GM21360 (cell line): ENCODE measurements around the gene ARHGAP10.
"Not testable (repeated sequence)": the region's sequence is repeated elsewhere in the genome, so short reads cannot be mapped to it uniquely, and the experiment has no call there.

Experiments
- ATAC-seq: cut with Tn5 transposase; IDR thresholded peaks from one replicate; pipeline ENCODE4 v1.9.1; 2021; ENCODE audit warnings: mild to moderate bottlenecking, moderate library complexity; ENCODE audit not compliant: unreplicated experiment

ARHGAP10 gene

GRCh38 chr4:147791865-147792264 lies 60.0 kb downstream of the ARHGAP10 start:
- ATAC-seq = no peak

DNA sequence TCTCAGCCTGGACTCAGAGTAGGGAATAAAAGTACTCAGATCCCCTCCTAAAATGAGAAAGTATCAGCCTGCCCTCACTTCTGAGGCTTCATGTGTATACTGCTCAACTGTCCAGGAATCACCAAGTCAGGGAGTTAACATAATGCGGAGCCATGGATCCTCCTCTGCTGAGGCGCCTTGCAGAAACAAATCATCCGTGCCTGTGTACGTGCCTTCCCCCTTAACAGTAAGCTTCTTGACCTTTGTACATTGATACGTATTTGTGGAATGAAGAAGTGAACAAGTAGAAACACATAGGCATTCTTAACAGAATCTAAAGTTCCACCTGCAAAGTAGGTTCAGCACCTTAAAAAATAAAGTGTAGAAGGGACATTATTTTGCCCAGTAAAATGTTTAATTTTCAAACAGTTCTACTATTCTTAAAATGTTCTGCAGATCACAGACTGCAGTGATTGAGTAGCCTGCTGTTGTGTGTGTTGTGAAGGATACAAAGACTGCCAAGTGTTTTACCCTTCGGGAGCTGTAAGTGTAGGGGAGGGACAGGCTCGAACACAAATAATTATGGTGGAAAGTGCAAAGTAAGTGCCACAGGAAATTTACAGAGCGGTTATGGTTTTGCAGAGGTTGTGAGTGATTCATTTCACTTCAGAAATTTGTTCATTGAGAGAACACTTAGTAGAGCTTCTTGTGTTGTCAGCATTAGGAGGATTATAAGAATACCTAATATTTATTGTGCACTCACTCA lies 61.9 kb downstream of the ARHGAP10 start:
- no peak for ATAC-seq

DNA sequence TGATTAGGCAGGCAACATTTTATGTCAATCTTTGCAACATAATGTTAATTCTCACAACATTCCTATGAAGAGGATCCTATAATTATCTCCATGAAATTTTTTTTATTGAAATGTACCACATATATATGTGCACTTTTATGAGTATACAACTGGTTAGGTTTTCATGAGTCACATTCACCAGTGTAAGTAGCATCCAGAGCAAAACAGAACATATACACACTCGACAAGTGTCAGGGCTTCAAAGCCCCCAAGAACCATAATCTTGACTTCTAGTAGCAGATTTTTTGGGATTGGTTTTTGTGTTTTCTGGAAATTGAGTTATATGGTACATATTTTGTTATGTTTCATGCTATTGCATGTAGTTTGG lies 62.4 kb downstream of the ARHGAP10 start:
- ATAC-seq = no peak

DNA sequence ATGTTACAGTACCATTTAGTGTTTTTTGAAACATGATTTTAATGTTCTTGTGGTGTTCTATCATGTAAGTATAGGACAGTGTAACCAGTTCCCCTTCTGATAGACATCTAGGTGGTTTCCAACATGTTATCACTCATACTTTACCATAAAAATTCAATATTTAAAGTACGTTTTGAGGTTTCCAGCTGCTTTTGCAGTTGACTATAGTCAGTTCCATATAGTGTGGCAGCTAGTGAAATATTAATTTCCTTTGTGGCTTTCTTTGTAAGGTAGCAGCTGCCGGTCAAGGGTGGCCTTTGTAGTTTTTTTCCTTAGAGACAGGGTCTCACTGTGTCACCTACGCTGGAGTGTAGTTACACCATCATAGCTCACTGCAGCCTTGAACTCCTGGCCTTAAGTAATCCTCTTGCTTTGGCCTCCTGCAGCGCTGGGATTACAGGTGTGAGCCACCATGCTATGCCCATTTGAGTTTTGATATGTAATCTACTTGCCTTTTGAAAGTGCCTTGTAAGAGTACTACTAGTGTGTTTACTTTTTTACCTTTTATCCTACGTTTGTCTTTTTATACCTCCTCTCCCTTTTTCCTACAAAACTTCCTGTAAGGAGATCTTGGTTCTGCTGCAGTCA lies 63.0 kb downstream of the ARHGAP10 start:
- ATAC-seq = peak; percentile 45

GRCh38 chr4:147799057-147799456 lies 67.2 kb downstream of the ARHGAP10 start:
- not testable (repeated sequence) for ATAC-seq

DNA sequence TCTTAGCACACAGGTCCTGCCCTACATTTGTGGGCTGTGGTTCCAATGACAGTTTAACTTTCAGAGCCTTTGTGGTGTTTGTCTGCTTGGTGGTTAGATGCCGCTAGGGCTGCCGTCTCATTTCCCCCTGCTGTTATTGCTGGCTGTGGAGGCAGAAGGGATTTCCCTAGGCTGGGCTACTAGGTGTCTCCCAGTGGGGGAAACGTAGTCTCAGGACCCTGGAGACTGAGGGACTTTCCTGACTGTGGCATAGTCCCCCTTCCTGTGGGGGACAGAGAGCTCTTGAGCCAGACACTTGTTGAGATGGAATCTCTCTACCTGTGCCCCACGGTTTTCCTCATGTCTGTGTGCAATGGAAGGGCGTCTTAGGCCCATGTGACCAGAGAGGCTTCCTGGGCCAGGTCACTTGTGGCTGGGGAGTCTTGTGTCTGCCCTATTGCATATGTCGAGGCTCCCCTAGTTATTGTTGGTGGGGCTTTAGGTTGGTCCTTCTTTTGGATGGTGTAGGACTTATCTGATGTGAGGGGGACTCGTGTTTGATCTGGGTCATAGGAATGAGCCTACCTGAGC lies 68.2 kb downstream of the ARHGAP10 start:
- peak; percentile 98 for ATAC-seq

GRCh38 chr4:147801820-147802219 lies 69.9 kb downstream of the ARHGAP10 start:
- ATAC-seq = no peak

GRCh38 chr4:147802346-147802745 lies 70.5 kb downstream of the ARHGAP10 start:
- ATAC-seq = no peak

GRCh38 chr4:147805946-147806345 lies 74.1 kb downstream of the ARHGAP10 start:
- ATAC-seq = no peak

DNA sequence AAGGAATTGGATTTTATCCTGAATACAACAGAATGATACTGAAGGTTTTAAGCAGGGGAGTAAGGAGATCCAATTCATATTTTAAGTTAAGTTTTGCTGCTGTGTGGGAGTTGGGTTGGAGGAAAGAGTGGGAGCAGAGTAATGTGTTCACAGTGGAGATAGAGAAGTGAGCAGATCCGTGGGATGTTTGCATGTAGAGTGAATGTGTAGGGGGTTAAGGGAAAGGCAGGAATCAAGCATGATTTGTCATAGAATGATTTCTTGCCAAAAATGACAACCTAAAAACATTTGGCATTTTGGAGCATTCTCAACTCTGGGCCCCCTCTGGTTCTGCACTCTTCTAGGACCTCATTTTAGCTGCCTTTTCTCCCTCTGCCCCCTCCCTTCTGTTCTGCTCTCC lies 76.6 kb downstream of the ARHGAP10 start:
- no peak for ATAC-seq

- ATAC-seq = no peak
Observed at GRCh38 chr4:147809211-147809610, 77.3 kb downstream of the ARHGAP10 start.

GRCh38 chr4:147811878-147812277 lies 80.0 kb downstream of the ARHGAP10 start:
- ATAC-seq = no peak

DNA sequence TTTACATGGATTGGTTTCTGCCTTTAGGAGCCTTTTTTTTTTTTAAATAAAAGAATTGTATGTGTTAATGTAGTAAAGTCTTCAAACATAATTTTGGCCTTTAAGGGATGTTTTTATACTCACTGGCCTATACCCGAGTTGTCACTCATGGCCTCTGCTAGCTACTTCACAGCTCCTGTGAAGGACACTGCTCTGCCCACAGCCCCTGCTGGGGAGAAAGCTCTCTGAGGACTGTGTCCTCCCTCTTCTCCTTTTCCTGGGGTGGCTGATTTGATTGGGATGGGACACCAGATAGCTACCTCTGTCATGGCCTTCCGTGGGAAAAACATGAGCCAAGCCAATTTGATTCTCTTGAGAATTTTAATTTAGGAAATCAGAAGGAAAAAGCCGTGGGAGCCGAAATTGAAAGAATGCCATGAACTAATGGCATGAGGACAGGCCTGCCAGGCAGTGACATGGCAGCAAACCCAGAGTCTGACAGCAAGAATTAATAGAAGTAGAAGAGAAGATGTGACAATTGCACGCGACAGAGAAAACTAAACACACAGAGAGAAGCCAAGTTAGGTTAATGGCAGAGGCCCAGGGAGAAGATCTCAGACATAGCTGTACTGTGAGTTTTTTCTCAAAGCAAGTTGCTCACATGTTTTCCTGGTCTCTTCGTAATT lies 81.4 kb downstream of the ARHGAP10 start:
- no peak for ATAC-seq

GRCh38 chr4:147813973-147814372 lies 82.1 kb downstream of the ARHGAP10 start:
- ATAC-seq = no peak

- no peak for ATAC-seq
Observed at GRCh38 chr4:147814376-147814775, 82.5 kb downstream of the ARHGAP10 start.

GRCh38 chr4:147815741-147816140 lies 83.9 kb downstream of the ARHGAP10 start:
- no peak for ATAC-seq

GRCh38 chr4:147816382-147817254 lies 84.7 kb downstream of the ARHGAP10 start:
- ATAC-seq = no peak

- ATAC-seq = no peak
Observed at GRCh38 chr4:147820975-147821374, 89.1 kb downstream of the ARHGAP10 start.

- ATAC-seq = peak; percentile 74
Observed at GRCh38 chr4:147821555-147821954, 89.7 kb downstream of the ARHGAP10 start.

DNA sequence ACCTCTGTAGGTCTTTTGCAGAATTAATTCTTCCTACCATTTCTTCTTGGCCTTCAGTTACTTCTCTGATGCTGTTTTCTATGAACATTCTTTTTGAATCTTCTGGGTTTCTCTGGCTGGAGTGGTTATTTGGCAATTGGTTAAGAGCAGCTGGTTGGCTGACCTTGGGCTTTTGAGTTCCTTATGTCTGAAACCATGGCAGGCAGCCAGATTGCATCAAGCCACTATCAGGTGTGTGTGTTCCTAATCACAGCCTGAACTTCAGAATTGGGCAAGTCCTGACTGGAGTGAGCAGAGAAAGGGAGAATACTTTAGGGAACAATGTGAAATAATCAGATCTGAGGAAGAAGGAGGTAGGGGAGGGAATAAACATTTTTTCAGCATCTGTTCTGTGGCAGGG lies 90.2 kb downstream of the ARHGAP10 start:
- no peak for ATAC-seq

GRCh38 chr4:147823130-147823529 lies 91.2 kb downstream of the ARHGAP10 start:
- no peak for ATAC-seq
